Activated T-cell treated with anti-CD3 and anti-CD28 coated beads, Interleukin-2, amount 50 U/mL, for 1 hour (primary cell): ENCODE data around the gene TDP1.
"Not testable (repeated sequence)": the region's sequence is repeated elsewhere in the genome, so short reads cannot be mapped to it uniquely, and the experiment has no call there.

Experiments
- DNase-seq: peaks from one replicate; pipeline ENCODE4 v3.0.0-alpha.2; 2020

TDP1 gene

GRCh38 chr14:90056826-90057225 is 101.1 kb downstream of the TDP1 start:
- DNase-seq: no peak

GRCh38 chr14:90058876-90059458 is 103.2 kb downstream of the TDP1 start:
- DNase-seq: no peak

- DNase-seq: peak; percentile 50
These were observed 104.7 kb downstream of the TDP1 start for GRCh38 chr14:90060312-90060964.

GRCh38 chr14:90060965-90061684 is 105.4 kb downstream of the TDP1 start:
- no peak for DNase-seq

GRCh38 chr14:90061685-90062126 is 106.0 kb downstream of the TDP1 start, which contains the start of gene KCNK13:
Gene KCNK13, plus strand, starts transcription at chr14:90061994. Its CDS starts 212 bp downstream, at chr14:90062206.
- DNase-seq: no peak

- DNase-seq: peak; percentile 17
These were observed 106.5 kb downstream of the TDP1 start for GRCh38 chr14:90062127-90062794.

- DNase-seq: no peak
These were observed 107.3 kb downstream of the TDP1 start for GRCh38 chr14:90062822-90063539.

GRCh38 chr14:90072350-90072749 is 116.6 kb downstream of the TDP1 start:
- no peak for DNase-seq

GRCh38 chr14:90079576-90079975 is 123.8 kb downstream of the TDP1 start:
- no peak for DNase-seq

- DNase-seq: no peak
These were observed 131.7 kb downstream of the TDP1 start for GRCh38 chr14:90087433-90087832.

GRCh38 chr14:90088176-90088575 is 132.4 kb downstream of the TDP1 start:
- DNase-seq: no peak

GRCh38 chr14:90089486-90089885 is 133.8 kb downstream of the TDP1 start:
- DNase-seq: not testable (repeated sequence)

- DNase-seq: no peak
These were observed 135.7 kb downstream of the TDP1 start for GRCh38 chr14:90091393-90091792.

GRCh38 chr14:90093942-90094595 is 138.3 kb downstream of the TDP1 start:
- no peak for DNase-seq
